Ovary (tissue), 9 donors: ENCODE measurements around the gene ODF2L. TPM values are rescaled to one million over a fixed set of nuclear protein-coding genes. Genes with fewer than 3 reads are reported as not detected.

Source experiments
- DNase-seq, 5 donors: peaks; one replicate each; pipeline ENCODE4 v3.0.0-alpha.2; 2019 to 2020
- H3K27ac ChIP-seq, 2 donors: fragments of 200-600 bp; one replicate each; pipeline versions ENCODE4 v1.5.1 to v1.8.0; 2019 to 2022
- H3K27me3 ChIP-seq: fragments of 200-600 bp; one replicate; pipeline ENCODE4 v1.8.0; 2022
- H3K36me3 ChIP-seq: fragments of 200-600 bp; sonication (generic); one replicate; pipeline ENCODE4 v1.5.1; 2019
- H3K4me1 ChIP-seq: one replicate; pipeline ENCODE4 v1.8.1; 2013; ENCODE audit warnings: mild to moderate bottlenecking, moderate library complexity; ENCODE audit not compliant: insufficient read depth
- H3K4me3 ChIP-seq: fragments of 200-600 bp; sonication (generic); one replicate; pipeline ENCODE4 v1.5.1; 2017
- H3K9me3 ChIP-seq, 2 donors: fragments of 200-600 bp in 1 of 2; sonication (generic) in 1 of 2; one replicate each; pipeline versions ENCODE4 v1.5.1 to v1.8.1; 2013 to 2019; ENCODE audit warnings: mild to moderate bottlenecking in 1 of 2, moderate library complexity in 1 of 2
- CTCF ChIP-seq, 3 donors: fragments of 450-650 bp in 2 of 3; fragments of 200-600 bp in 1 of 3; IDR thresholded peaks; one replicate each; pipeline versions ENCODE4 v1.5.1 to v1.8.0; 2016 to 2022; ENCODE audit warnings: antibody characterized with exemption in 3 of 3, mild to moderate bottlenecking in 1 of 3
- EP300 ChIP-seq: sonication (generic); formaldehyde crosslinking; IDR thresholded peaks from one replicate; pipeline ENCODE4 v1.6.1; 2017; ENCODE audit warnings: antibody characterized with exemption
- POLR2A ChIP-seq: fragments of 450-650 bp; IDR thresholded peaks from one replicate; pipeline ENCODE4 v1.6.1; 2017; ENCODE audit warnings: antibody characterized with exemption, mild to moderate bottlenecking, moderate library complexity
- WGBS, 3 donors: extraction: QIAGEN DNeasy Blood & Tissue Kit in 1 of 3; methylation state at CpG; one replicate each; pipeline versions ENCODE4 v1.1.5 to v1.1.7; 2013 to 2017; 5-methylcytosine and 5-hydroxymethylcytosine counted together
- intact Hi-C, 4 donors: fragments of 100-400 bp; cut with DNase I; formaldehyde crosslinking; loops; one replicate each; pipeline versions ENCODE4 v1.11.0 to v1.15.1; 2022 to 2023
- polyA plus RNA-seq, 2 donors: library from polyadenylated mRNA; stranded (reverse); fragments of 200-250 nt in 1 of 2; fragments of 350-450 nt in 1 of 2; fragmentation: Illumina TruSeq in 1 of 2; extraction: RNeasy Lipid Tissue Mini Kit (QIAGEN cat#74804) in 1 of 2; gene quantifications; one replicate each; pipeline ENCODE4 v1.2.3, GENCODE V29; 2013 to 2014
- total RNA-seq, 7 donors: library from RNA; depleted of rRNA in 2 of 7; stranded (reverse); fragments of >200 nt in 2 of 7; fragmentation: NEBNext Ultra II Directional in 3 of 7; extraction: Animal tissue kit (Norgen Biotek cat#: 25700) in 3 of 7; gene quantifications; one replicate each; pipeline versions ENCODE4 v1.1.0 to v1.2.4, GENCODE V29; 2016 to 2023
- donor health status: DM: no; HTN: no; CAD: no; lungs with moderate emphysema.
- donor health status: DM: no; HTN: no; CAD: no.
- donor health status: Bipolar disorder and iron deficiency.
- donor health status: DM: yes; HTN: yes; CAD: no.
- donor health status: DM: no; HTN: no; CAD: no.
- donor health status: DM: yes; HTN: yes; CAD: no.

ODF2L gene
- total and polyA plus RNA-seq, 9 donors, result 13.5 to 46.6 (median 31.3) TPM

DNA sequence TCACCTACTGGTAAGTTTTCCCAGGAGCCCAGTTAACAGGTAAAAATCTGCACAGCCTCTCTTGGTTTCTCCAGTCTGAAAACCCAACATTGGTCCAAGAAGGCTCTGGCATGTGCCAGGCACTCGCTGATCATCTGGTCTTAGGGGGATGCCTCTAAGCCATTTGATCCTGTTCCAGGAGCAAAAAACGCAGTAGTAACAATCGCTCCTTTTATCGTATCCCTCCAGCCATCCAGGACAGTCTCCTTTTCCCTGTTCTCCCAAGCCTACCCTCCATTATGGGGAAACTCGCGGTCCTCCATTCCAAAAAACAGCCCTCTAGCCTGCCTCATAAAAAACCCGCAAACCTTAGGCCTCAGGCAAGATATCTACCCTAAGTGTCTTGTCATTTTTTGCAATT, 56.2 kb downstream of the ODF2L start:
- Histone ChIP-seq H3K27ac (no peak overlapping the region), H3K4me1 (no peaks in the 10 kb centered on the region), H3K9me3 (no peaks in the 10 kb centered on the region), H3K36me3 (no peaks in the 10 kb centered on the region), H3K4me3 (no peak overlapping the region), H3K27me3 (no peaks in the 10 kb centered on the region)
- DNase-seq, result no peak
- intact Hi-C loops, result loop anchor here in 1 of 4 donors (10.0 kb wide), 1 partner anchor 845 kb away; no protein-coding TSS in a partner anchor
- no peak for TF ChIP-seq EP300
- no peak for TF ChIP-seq CTCF (IDR thresholded peaks at IDR 0.05)
- TF ChIP-seq POLR2A, result no peak
- 91 to 96% (median 95%) methylated on average over 7 of the region's 7 CpGs for WGBS, 3 donors

- intact Hi-C loops, result no loop called here
- Histone ChIP-seq H3K9me3 (no peaks in the 10 kb centered on the region), H3K27ac (no peak overlapping the region), H3K36me3 (no peaks in the 10 kb centered on the region), H3K4me1 (no peaks in the 10 kb centered on the region), H3K4me3 (no peak overlapping the region), H3K27me3 (no peaks in the 10 kb centered on the region)
- WGBS, 3 donors, result 54 to 67% (median 56%) methylated on average over 7 of the region's 7 CpGs
- DNase-seq, result no peak
- TF ChIP-seq POLR2A (no peak), EP300 (no peak), CTCF (IDR thresholded peaks at IDR 0.05) (no peak)
These were observed 56.9 kb downstream of the ODF2L start for GRCh38 chr1:86339014-86339812.

DNA sequence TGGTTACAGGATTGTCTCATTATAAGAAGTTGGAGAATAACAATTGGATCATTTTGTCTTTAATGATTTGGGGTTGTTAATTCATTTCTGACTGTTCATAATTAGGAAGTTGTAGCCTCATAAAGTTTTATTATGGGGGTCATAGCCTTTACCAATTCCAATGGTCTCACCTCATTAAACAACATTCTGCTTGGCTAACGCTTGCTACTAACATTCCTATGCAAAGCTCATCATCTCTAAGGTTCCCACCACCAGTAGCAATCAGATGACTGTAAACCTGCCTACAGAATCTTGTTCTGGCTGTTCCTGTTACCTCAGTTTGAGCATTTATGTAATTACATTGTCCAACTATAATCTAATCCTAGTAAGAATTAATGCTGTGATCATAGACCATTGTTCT, 60.2 kb downstream of the ODF2L start:
- intact Hi-C loops, result no loop called here
- TF ChIP-seq CTCF (IDR thresholded peaks at IDR 0.05) (no peak), EP300 (no peak), POLR2A (no peak)
- whole genome bisulfite sequencing, 3 donors, result 44 to 79% (median 72%) methylated on average over 1 of the region's 1 CpG
- no peaks in the 10 kb centered on the region for H3K4me1 ChIP-seq
- H3K27ac ChIP-seq, result no peak overlapping the region
- H3K9me3 ChIP-seq, result no peaks in the 10 kb centered on the region
- no peaks in the 10 kb centered on the region for H3K27me3 ChIP-seq
- H3K4me3 ChIP-seq, result no peak overlapping the region
- DNase-seq, result no peak
- no peaks in the 10 kb centered on the region for H3K36me3 ChIP-seq

- Histone ChIP-seq H3K27me3 (no peaks in the 10 kb centered on the region), H3K9me3 (no peaks in the 10 kb centered on the region), H3K27ac (no peak overlapping the region), H3K4me3 (no peak overlapping the region), H3K36me3 (no peaks in the 10 kb centered on the region), H3K4me1 (no peaks in the 10 kb centered on the region)
- no peak for DNase-seq
- intact Hi-C loops, result no loop called here
- no peak for TF ChIP-seq POLR2A
- TF ChIP-seq EP300, result no peak
- no peak for TF ChIP-seq CTCF (IDR thresholded peaks at IDR 0.05)
These were observed 70.9 kb downstream of the ODF2L start for GRCh38 chr1:86325264-86325663.
